ENCODE data around the gene VPS54. TPM values are rescaled to one million over a fixed set of nuclear protein-coding genes. Genes with fewer than 3 reads are reported as not detected.

Gene VPS54
- total RNA-seq, 1 experiment from 2014 or later, result 12.4 TPM

GRCh38 chr2:63980794-63981193 lies 38.4 kb downstream of the VPS54 start:
- CTCF ChIA-PET, result no interaction called here
- no peaks in the 10 kb centered on the region; a peak in 1 of 4 replicates for H3K4me1 ChIP-seq (ENCODE audit: control insufficient read depth in 1 of 2, insufficient read depth in 2 of 2, low read length in 2 of 2)

DNA sequence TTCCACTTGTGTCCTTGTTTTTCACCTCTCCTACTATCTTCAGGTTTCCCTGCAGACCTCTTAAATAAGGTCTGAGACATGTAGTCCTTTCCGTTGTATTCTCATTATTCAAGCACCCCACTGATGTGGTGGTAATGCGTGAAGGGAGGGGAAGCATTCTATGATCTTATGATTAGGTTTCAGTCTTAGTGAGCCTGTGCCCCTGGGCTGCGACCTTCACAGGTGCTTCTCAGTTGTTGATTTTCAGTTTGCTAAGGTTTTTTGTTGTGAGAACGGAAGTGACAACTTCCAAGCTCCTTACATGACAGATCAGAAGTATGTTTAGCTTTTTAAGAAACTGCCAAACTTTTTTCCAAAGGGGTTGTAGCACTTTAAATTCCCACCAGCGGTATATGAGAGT lies 41.3 kb downstream of the VPS54 start:
- ChIA-PET CTCF (no interaction called here), RAD21 (ENCODE audit: low non-redundant PET in 1 of 2, low total read pairs in 2 of 2, uncharacterized antibody in 2 of 2, unreplicated experiment in 2 of 2) (no interaction called here), POLR2A (no interaction called here)
- Histone ChIP-seq H3K4me2 (ENCODE audit: low read length) (no peak overlapping the region), H3K9me2 (ENCODE audit: insufficient read depth) (no peaks in the 10 kb centered on the region), H3K4me3 (replicated peaks in 1 of 2; ENCODE audit: low read depth in 1 of 2, low read length in 2 of 2) (no peak overlapping the region), H3K27ac (ENCODE audit: low read depth, low read length) (no peak overlapping the region), H2AFZ (ENCODE audit: low read depth, low read length, poor library complexity, severe bottlenecking) (no peak overlapping the region), H3K9me3 (ENCODE audit: control insufficient read depth in 1 of 2, insufficient read depth in 1 of 2, low read depth in 1 of 2, low read length in 2 of 2) (no peaks in the 10 kb centered on the region), H3K36me3 (ENCODE audit: control insufficient read depth in 1 of 2, insufficient read depth in 2 of 2, low read length in 2 of 2) (no peaks in the 10 kb centered on the region), H3K27me3 (ENCODE audit: insufficient read depth, low read length) (no peaks in the 10 kb centered on the region), H3K4me1 (ENCODE audit: control insufficient read depth in 1 of 2, insufficient read depth in 2 of 2, low read length in 2 of 2) (no peaks in the 10 kb centered on the region), H4K20me1 (ENCODE audit: insufficient read depth) (no peaks in the 10 kb centered on the region), H3K9ac (ENCODE audit: low read length) (no peak overlapping the region), H3K79me2 (ENCODE audit: insufficient read depth, low read length) (no peaks in the 10 kb centered on the region)
- ATAC-seq (no peak), DNase-seq (ENCODE audit: low read depth, low spot score) (no peak)
- TF ChIP-seq TCF7L2 (IDR thresholded peaks at IDR 0.05; ENCODE audit: borderline replicate concordance, extremely low read depth, insufficient read depth, insufficient read length) (no peak), EGR1 (IDR thresholded peaks at IDR 0.05; ENCODE audit: low read depth) (no peak), SIN3A (IDR thresholded peaks at IDR 0.05; ENCODE audit: low read depth) (no peak), CTCF (IDR thresholded peaks at IDR 0.05 in 2 of 3, conservative IDR thresholded peaks at IDR 0.05 in 1 of 3; ENCODE audit: borderline replicate concordance in 1 of 3, insufficient read depth in 1 of 3, low read depth in 2 of 3, low read length in 2 of 3) (no peak), YY1 (IDR thresholded peaks at IDR 0.05; ENCODE audit: extremely low read depth, insufficient replicate concordance, low read depth, low read length) (no peak), POLR2A (IDR thresholded peaks at IDR 0.05; ENCODE audit: borderline replicate concordance, extremely low read depth, insufficient read depth, insufficient read length) (no peak), CEBPB (IDR thresholded peaks at IDR 0.05; ENCODE audit: low read depth) (no peak), SP1 (IDR thresholded peaks at IDR 0.05; ENCODE audit: low read depth) (no peak), REST (IDR thresholded peaks at IDR 0.05; ENCODE audit: low read depth) (no peak)
- no TSS peak for BruUV-seq (replicated peaks)
- intact Hi-C loops (cut with micrococcal nuclease), result no loop called here

More at GRCh38 chr2:63980794-63981193, 38.4 kb downstream of the VPS54 start:
- intact Hi-C loops (cut with micrococcal nuclease), result no loop called here
- no peak for ATAC-seq
- Histone ChIP-seq H4K20me1 (ENCODE audit: insufficient read depth) (no peaks in the 10 kb centered on the region), H3K79me2 (ENCODE audit: insufficient read depth, low read length) (no peaks in the 10 kb centered on the region), H3K9ac (ENCODE audit: low read length) (no peak overlapping the region), H3K27ac (ENCODE audit: low read depth, low read length) (no peak overlapping the region), H3K36me3 (ENCODE audit: control insufficient read depth in 1 of 2, insufficient read depth in 2 of 2, low read length in 2 of 2) (no peaks in the 10 kb centered on the region), H3K4me2 (ENCODE audit: low read length) (no peak overlapping the region), H2AFZ (ENCODE audit: low read depth, low read length, poor library complexity, severe bottlenecking) (no peak overlapping the region), H3K27me3 (ENCODE audit: insufficient read depth, low read length) (no peaks in the 10 kb centered on the region), H3K9me2 (ENCODE audit: insufficient read depth) (no peaks in the 10 kb centered on the region), H3K9me3 (ENCODE audit: control insufficient read depth in 1 of 2, insufficient read depth in 1 of 2, low read depth in 1 of 2, low read length in 2 of 2) (no peaks in the 10 kb centered on the region), H3K4me3 (replicated peaks in 1 of 2; ENCODE audit: low read depth in 1 of 2, low read length in 2 of 2) (no peak overlapping the region)
- no TSS peak for BruUV-seq (replicated peaks)
- TF ChIP-seq ELF1 (IDR thresholded peaks at IDR 0.05; ENCODE audit: borderline replicate concordance, low read depth) (no peak), ZNF274 (IDR thresholded peaks at IDR 0.05; ENCODE audit: low read depth, low read length) (no peak), EZH2 (IDR thresholded peaks at IDR 0.05) (no peak)
- ChIA-PET RAD21 (ENCODE audit: low non-redundant PET in 1 of 2, low total read pairs in 2 of 2, uncharacterized antibody in 2 of 2, unreplicated experiment in 2 of 2) (no interaction called here), POLR2A (no interaction called here)
- no peak for DNase-seq (ENCODE audit: low read depth, low spot score)
